BLaER1 (cell line): ENCODE data around the gene ZBTB6.
"Not testable (repeated sequence)": the region's sequence is repeated elsewhere in the genome, so short reads cannot be mapped to it uniquely, and the experiment has no call there.

ENCODE experiments used
- H3K27ac ChIP-seq: shearing (Covaris generic); formaldehyde crosslinking; 2 replicates; pipeline ENCODE4 v1.8.1; 2022
- H3K27me3 ChIP-seq: shearing (Covaris generic); formaldehyde crosslinking; 2 replicates; pipeline ENCODE4 v1.8.1; 2022
- H3K36me3 ChIP-seq: shearing (Covaris generic); formaldehyde crosslinking; 2 replicates; pipeline ENCODE4 v1.8.1; 2022
- H3K4me1 ChIP-seq: shearing (Covaris generic); formaldehyde crosslinking; 2 replicates; pipeline ENCODE4 v1.8.1; 2022
- H3K4me2 ChIP-seq: shearing (Covaris generic); formaldehyde crosslinking; 2 replicates; pipeline ENCODE4 v1.8.1; 2022
- H3K4me3 ChIP-seq: shearing (Covaris generic); formaldehyde crosslinking; 2 replicates; pipeline ENCODE4 v1.8.1; 2022
- H3K9ac ChIP-seq: shearing (Covaris generic); formaldehyde crosslinking; 2 replicates; pipeline ENCODE4 v1.8.1; 2022
- H3K9me3 ChIP-seq: shearing (Covaris generic); formaldehyde crosslinking; 2 replicates; pipeline ENCODE4 v1.8.1; 2022
- H4K20me1 ChIP-seq: shearing (Covaris generic); formaldehyde crosslinking; 2 replicates; pipeline ENCODE4 v1.8.1; 2022
- Cebpa-rat ChIP-seq: shearing (Covaris generic); IDR thresholded peaks from 2 replicates; pipeline ENCODE4 v1.8.1; 2022

ZBTB6 gene

DNA sequence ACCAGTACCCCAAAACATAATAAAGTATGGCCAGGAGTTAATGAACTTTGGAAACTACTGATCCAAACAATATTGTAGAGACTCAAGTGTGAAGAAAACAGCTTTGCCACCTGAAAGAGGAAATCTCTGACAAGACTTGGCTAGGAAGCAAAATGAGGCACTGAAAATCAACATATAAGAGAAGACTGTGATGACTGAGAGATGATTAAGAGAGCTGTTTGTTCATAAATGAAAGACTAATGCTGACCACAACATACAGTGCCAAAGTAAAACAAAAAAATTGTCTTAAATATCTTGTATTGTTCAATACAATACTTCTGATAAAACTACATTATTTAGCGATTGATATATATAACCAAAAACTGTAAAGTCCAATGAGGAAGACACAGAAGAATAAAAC is 15.2 kb downstream of the ZBTB6 start:
- H3K36me3 ChIP-seq: peaks cover 46% of the 10 kb centered on the region
- H3K4me3 ChIP-seq: no peak overlapping the region
- no peaks in the 10 kb centered on the region for H3K27me3 ChIP-seq
- H3K27ac ChIP-seq: no peak overlapping the region
- no peak overlapping the region for H3K9ac ChIP-seq
- H3K9me3 ChIP-seq: no peaks in the 10 kb centered on the region
- peaks cover 98% of the 10 kb centered on the region for H4K20me1 ChIP-seq
- TF ChIP-seq Cebpa-rat: no peak
- peak overlapping the region; percentile 7 for H3K4me2 ChIP-seq
- H3K4me1 ChIP-seq: peaks cover 50% of the 10 kb centered on the region

- Histone ChIP-seq H3K9me3 (no peaks in the 10 kb centered on the region), H3K4me1 (no peaks in the 10 kb centered on the region), H3K9ac (no peak overlapping the region), H3K4me3 (no peak overlapping the region), H4K20me1 (peaks cover 26% of the 10 kb centered on the region), H3K4me2 (no peak overlapping the region), H3K36me3 (peaks cover 86% of the 10 kb centered on the region), H3K27me3 (no peaks in the 10 kb centered on the region), H3K27ac (no peak overlapping the region)
- no peak for TF ChIP-seq Cebpa-rat
Measured at GRCh38 chr9:122888480-122888879, 24.6 kb downstream of the ZBTB6 start.

GRCh38 chr9:122883125-122883524 is 30.0 kb downstream of the ZBTB6 start:
- H3K9ac ChIP-seq: no peak overlapping the region
- H4K20me1 ChIP-seq: no peaks in the 10 kb centered on the region
- H3K36me3 ChIP-seq: peaks cover 91% of the 10 kb centered on the region
- H3K4me3 ChIP-seq: no peak overlapping the region
- no peaks in the 10 kb centered on the region for H3K27me3 ChIP-seq
- H3K9me3 ChIP-seq: no peaks in the 10 kb centered on the region
- no peak overlapping the region for H3K4me2 ChIP-seq
- H3K27ac ChIP-seq: no peak overlapping the region
- no peak for TF ChIP-seq Cebpa-rat
- no peaks in the 10 kb centered on the region for H3K4me1 ChIP-seq

GRCh38 chr9:122879443-122879842 is 33.7 kb downstream of the ZBTB6 start:
- no peak overlapping the region for H3K27ac ChIP-seq
- H4K20me1 ChIP-seq: peaks cover 10% of the 10 kb centered on the region; the same call in 1 of the 2 replicates
- peaks cover 13% of the 10 kb centered on the region for H3K4me1 ChIP-seq
- no peak overlapping the region for H3K9ac ChIP-seq
- H3K4me3 ChIP-seq: no peak overlapping the region
- TF ChIP-seq Cebpa-rat: no peak
- peaks cover 100% of the 10 kb centered on the region for H3K36me3 ChIP-seq
- H3K4me2 ChIP-seq: no peak overlapping the region
- H3K27me3 ChIP-seq: no peaks in the 10 kb centered on the region
- H3K9me3 ChIP-seq: no peaks in the 10 kb centered on the region

DNA sequence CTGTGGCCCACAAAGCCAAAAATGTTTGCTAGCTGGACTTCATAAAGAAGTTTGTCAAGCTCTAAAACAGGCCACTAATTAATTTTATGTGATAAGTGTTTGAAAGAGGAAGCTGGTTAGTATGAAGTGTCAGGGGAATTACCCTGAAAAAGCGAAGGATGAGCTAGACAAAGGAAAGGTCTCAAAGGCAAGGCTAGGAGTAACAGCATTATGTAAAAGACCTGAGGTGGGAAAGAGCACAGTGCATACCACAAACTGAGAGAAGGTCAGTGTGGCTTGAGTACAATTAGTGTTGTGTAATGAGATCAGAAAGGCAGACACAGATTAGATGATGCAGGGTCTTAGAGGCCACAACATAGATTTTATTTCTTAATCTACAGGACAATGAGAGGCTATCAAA is 37.6 kb downstream of the ZBTB6 start:
- H4K20me1 ChIP-seq: peaks cover 14% of the 10 kb centered on the region
- H3K9me3 ChIP-seq: no peaks in the 10 kb centered on the region
- H3K27me3 ChIP-seq: no peaks in the 10 kb centered on the region
- peaks cover 13% of the 10 kb centered on the region for H3K4me1 ChIP-seq
- TF ChIP-seq Cebpa-rat: no peak
- peak overlapping the region; percentile 3; the same call in 1 of the 2 replicates for H3K4me2 ChIP-seq
- H3K9ac ChIP-seq: peak overlapping the region; percentile 16; the same call in 1 of the 2 replicates
- peaks cover 100% of the 10 kb centered on the region for H3K36me3 ChIP-seq
- H3K4me3 ChIP-seq: no peak overlapping the region
- H3K27ac ChIP-seq: 0 out of 2 replicates have a peak overlapping the region, but pooled peaks have one; percentile 20

DNA sequence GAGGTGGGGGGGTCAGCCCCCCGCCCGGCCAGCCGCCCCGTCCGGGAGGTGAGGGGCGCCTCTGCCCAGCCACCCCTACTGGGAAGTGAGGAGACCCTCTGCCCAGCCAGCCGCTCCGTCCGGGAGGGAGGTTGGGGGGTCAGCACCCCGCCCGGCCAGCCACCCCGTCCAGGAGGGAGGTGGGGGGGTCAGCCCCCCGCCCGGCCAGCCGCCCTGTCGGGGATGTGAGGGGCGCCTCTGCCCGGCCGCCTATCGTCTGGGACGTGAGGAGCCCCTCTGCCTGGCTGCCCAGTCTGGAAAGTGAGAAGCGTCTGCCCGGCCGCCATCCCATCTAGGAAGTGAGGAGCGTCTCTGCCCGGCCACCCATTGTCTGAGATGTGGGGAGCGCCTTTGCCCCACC is 45.8 kb downstream of the ZBTB6 start:
- H3K4me1 ChIP-seq, H4K20me1 ChIP-seq, H3K4me2 ChIP-seq, H3K27me3 ChIP-seq, H3K27ac ChIP-seq, H3K4me3 ChIP-seq, H3K9ac ChIP-seq: not testable (repeated sequence)
- Histone ChIP-seq H3K36me3 (peaks cover 72% of the 10 kb centered on the region), H3K9me3 (peaks cover 11% of the 10 kb centered on the region)

DNA sequence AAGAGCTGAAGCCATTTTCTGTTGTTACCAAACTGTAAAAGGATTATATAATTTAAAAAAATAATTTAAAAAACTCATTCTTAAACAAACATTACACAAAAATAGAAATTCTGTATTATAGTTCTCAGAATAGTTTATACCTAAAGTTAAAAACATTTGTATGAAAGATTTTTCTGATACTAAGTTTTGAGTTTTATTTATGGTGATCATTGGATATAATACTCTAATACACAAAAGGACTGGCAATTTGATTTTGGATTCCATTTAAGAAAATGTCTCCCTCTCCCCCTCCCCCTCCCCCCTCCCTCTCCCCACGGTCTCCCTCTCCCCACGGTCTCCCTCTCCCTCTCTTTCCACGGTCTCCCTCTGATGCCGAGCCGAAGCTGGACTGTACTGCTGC is 47.0 kb downstream of the ZBTB6 start:
- Histone ChIP-seq H3K4me2 (no peak overlapping the region), H4K20me1 (no peaks in the 10 kb centered on the region), H3K4me1 (no peaks in the 10 kb centered on the region), H3K27ac (no peak overlapping the region), H3K9me3 (peaks cover 11% of the 10 kb centered on the region), H3K27me3 (no peaks in the 10 kb centered on the region), H3K4me3 (no peak overlapping the region), H3K9ac (no peak overlapping the region), H3K36me3 (peaks cover 70% of the 10 kb centered on the region)
- TF ChIP-seq Cebpa-rat: no peak

DNA sequence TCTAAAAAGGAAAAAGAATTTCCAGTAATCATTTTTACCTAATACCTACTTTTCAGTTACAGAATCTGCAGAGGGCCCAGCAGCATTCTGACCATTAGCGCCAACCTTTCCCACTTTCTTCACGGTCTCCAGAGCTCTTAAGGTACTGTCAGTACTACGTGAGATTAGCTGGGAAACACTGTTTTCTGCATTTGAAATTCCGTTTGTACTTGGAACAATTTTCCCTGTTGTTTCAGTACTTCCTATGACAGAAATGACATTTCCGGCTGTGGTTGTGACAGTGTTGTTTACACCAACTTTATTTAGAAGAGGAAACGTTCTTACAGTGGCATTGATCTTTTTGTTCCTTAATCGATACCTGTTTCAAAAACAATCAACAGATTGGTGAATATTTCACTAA is 47.8 kb downstream of the ZBTB6 start:
- H4K20me1 ChIP-seq: no peaks in the 10 kb centered on the region

GRCh38 chr9:122863407-122863806 is 49.7 kb downstream of the ZBTB6 start:
- Histone ChIP-seq H3K9ac (no peak overlapping the region), H3K36me3 (peaks cover 73% of the 10 kb centered on the region), H3K4me3 (no peak overlapping the region), H3K4me1 (no peaks in the 10 kb centered on the region), H3K4me2 (no peak overlapping the region), H4K20me1 (no peaks in the 10 kb centered on the region), H3K27me3 (no peaks in the 10 kb centered on the region), H3K9me3 (no peaks in the 10 kb centered on the region), H3K27ac (no peak overlapping the region)
- no peak for TF ChIP-seq Cebpa-rat

More for the DNA sequence above, 47.8 kb downstream of the ZBTB6 start:
- Histone ChIP-seq H3K9ac (no peak overlapping the region), H3K27ac (no peak overlapping the region), H3K4me2 (no peak overlapping the region), H3K9me3 (peaks cover 11% of the 10 kb centered on the region), H3K4me3 (no peak overlapping the region), H3K4me1 (no peaks in the 10 kb centered on the region), H3K27me3 (no peaks in the 10 kb centered on the region), H3K36me3 (peaks cover 70% of the 10 kb centered on the region)
- no peak for TF ChIP-seq Cebpa-rat

GRCh38 chr9:122860319-122861142 is 52.6 kb downstream of the ZBTB6 start:
- Histone ChIP-seq H3K4me1 (no peaks in the 10 kb centered on the region), H3K27ac (no peak overlapping the region), H3K4me3 (no peak overlapping the region), H3K9ac (no peak overlapping the region), H4K20me1 (no peaks in the 10 kb centered on the region), H3K36me3 (peaks cover 98% of the 10 kb centered on the region), H3K27me3 (no peaks in the 10 kb centered on the region), H3K4me2 (no peak overlapping the region), H3K9me3 (no peaks in the 10 kb centered on the region)
- TF ChIP-seq Cebpa-rat: no peak
